Measurements from ENCODE around the gene ABLIM3. TPM values are rescaled to one million over a fixed set of nuclear protein-coding genes. Genes with fewer than 3 reads are reported as not detected.

Gene ABLIM3
- total RNA-seq: 17.5 and 33.9 TPM in 2 replicates

- no peak for DNase-seq (ENCODE audit: low read depth)
These were observed at the start of gene ABLIM3 for GRCh38 chr5:149141224-149141956. Gene ABLIM3 (plus strand): TSS chr5:149141493. CDS start chr5:149142096, 603 bp downstream.

- no peak for DNase-seq (ENCODE audit: low read depth)
These were observed 47.7 kb upstream of the ABLIM3 start for GRCh38 chr5:149093625-149094024.

GRCh38 chr5:149094996-149095395, 46.3 kb upstream of the ABLIM3 start:
- DNase-seq (ENCODE audit: low read depth): no peak

- no peak for DNase-seq (ENCODE audit: low read depth)
These were observed 41.4 kb upstream of the ABLIM3 start for GRCh38 chr5:149099920-149100319.

GRCh38 chr5:149100331-149100730, 41.0 kb upstream of the ABLIM3 start:
- DNase-seq (ENCODE audit: low read depth): no peak

- DNase-seq (ENCODE audit: low read depth): no peak
These were observed 32.5 kb upstream of the ABLIM3 start for GRCh38 chr5:149108651-149109280.

GRCh38 chr5:149110406-149110805, 30.9 kb upstream of the ABLIM3 start:
- DNase-seq (ENCODE audit: low read depth): no peak

- peak; percentile 97 for DNase-seq (ENCODE audit: low read depth)
These were observed 27.6 kb upstream of the ABLIM3 start for GRCh38 chr5:149113669-149114068.

GRCh38 chr5:149114403-149115312, 26.6 kb upstream of the ABLIM3 start:
- peak; percentile 84 for DNase-seq (ENCODE audit: low read depth)

GRCh38 chr5:149117970-149118369, 23.3 kb upstream of the ABLIM3 start:
- no peak for DNase-seq (ENCODE audit: low read depth)

- peak; percentile 57 for DNase-seq (ENCODE audit: low read depth)
These were observed 22.8 kb upstream of the ABLIM3 start for GRCh38 chr5:149118463-149118862.

- no peak for DNase-seq (ENCODE audit: low read depth)
These were observed 20.1 kb upstream of the ABLIM3 start for GRCh38 chr5:149121145-149121544.

- DNase-seq (ENCODE audit: low read depth): no peak
These were observed 18.1 kb upstream of the ABLIM3 start for GRCh38 chr5:149123211-149123610.

GRCh38 chr5:149125386-149125891, 15.9 kb upstream of the ABLIM3 start:
- no peak for DNase-seq (ENCODE audit: low read depth)

- DNase-seq (ENCODE audit: low read depth): no peak
These were observed 14.4 kb upstream of the ABLIM3 start for GRCh38 chr5:149126906-149127305.

- no peak for DNase-seq (ENCODE audit: low read depth)
These were observed 13.8 kb upstream of the ABLIM3 start for GRCh38 chr5:149127394-149127955.

- no peak for DNase-seq (ENCODE audit: low read depth)
These were observed 13.0 kb upstream of the ABLIM3 start for GRCh38 chr5:149128023-149128875.

- DNase-seq (ENCODE audit: low read depth): peak; percentile 46
These were observed 12.1 kb upstream of the ABLIM3 start for GRCh38 chr5:149129181-149129580.

GRCh38 chr5:149130121-149130914, 11.0 kb upstream of the ABLIM3 start:
- DNase-seq (ENCODE audit: low read depth): peak; percentile 46

GRCh38 chr5:149132474-149132873, 8.8 kb upstream of the ABLIM3 start:
- DNase-seq (ENCODE audit: low read depth): no peak

Measured in renal cortical epithelial cell (primary cell).